ENCODE measurements around the gene AFDN. TPM values are rescaled to one million over a fixed set of nuclear protein-coding genes. Genes with fewer than 3 reads are reported as not detected.

The AFDN gene
- polyA plus RNA-seq, 1 of the 3 experiments (the other 2 are of a cell fraction): 25.1 TPM

- TF ChIP-seq ZBTB33 (IDR thresholded peaks at IDR 0.05; ENCODE audit: borderline replicate concordance, low read depth) (no peak), CHD2 (IDR thresholded peaks at IDR 0.05; ENCODE audit: low read length, partially characterized antibody) (no peak), POLR2AphosphoS5 (IDR thresholded peaks at IDR 0.05; ENCODE audit: low read depth, low read length) (no peak), RXRA (IDR thresholded peaks at IDR 0.05; ENCODE audit: borderline replicate concordance, low read depth) (no peak)
Observed at GRCh38 chr6:167866642-167867041, 39.9 kb downstream of the AFDN start (continued).

- WGBS (ENCODE audit: low lambda C conversion rate): 96% methylated on average over 3 of the region's 3 CpGs
- no peak for TF ChIP-seq NFIC (IDR thresholded peaks at IDR 0.05; ENCODE audit: borderline replicate concordance)
- no peak for TF ChIP-seq PBX3 (IDR thresholded peaks at IDR 0.05)
- TF ChIP-seq MXI1 (IDR thresholded peaks at IDR 0.05; ENCODE audit: low read depth, low read length): no peak
- no peak for TF ChIP-seq TCF12 (IDR thresholded peaks at IDR 0.05)
- no peak for TF ChIP-seq SIN3A (IDR thresholded peaks at IDR 0.05; ENCODE audit: borderline replicate concordance, low read depth, low read length)
- no peak for TF ChIP-seq RAD21 (IDR thresholded peaks at IDR 0.05; ENCODE audit: low read length)
- no peak for TF ChIP-seq USF1 (IDR thresholded peaks at IDR 0.05; ENCODE audit: borderline replicate concordance, low read depth)
- no peak for TF ChIP-seq FOXJ3 (CRISPR knock-in tag; IDR thresholded peaks at IDR 0.05)
- TF ChIP-seq SMC3 (IDR thresholded peaks at IDR 0.05; ENCODE audit: low read depth, low read length): no peak
- no peak for TF ChIP-seq CHD2 (IDR thresholded peaks at IDR 0.05; ENCODE audit: low read length, partially characterized antibody)
- no peak for TF ChIP-seq JUND (IDR thresholded peaks at IDR 0.05)
- TF ChIP-seq IRF3 (IDR thresholded peaks at IDR 0.05; ENCODE audit: low read depth, low read length): no peak
- TF ChIP-seq RXRA (IDR thresholded peaks at IDR 0.05; ENCODE audit: borderline replicate concordance, low read depth): no peak
- TF ChIP-seq FOSL2 (IDR thresholded peaks at IDR 0.05; ENCODE audit: borderline replicate concordance, low read depth): no peak
- no peak for TF ChIP-seq NRF1 (IDR thresholded peaks at IDR 0.05; ENCODE audit: low read depth, low read length)
- TF ChIP-seq TEAD4 (IDR thresholded peaks at IDR 0.05; ENCODE audit: borderline replicate concordance, insufficient read depth): no peak
- TF ChIP-seq GATA2 (CRISPR knock-in tag; IDR thresholded peaks at IDR 0.05): no peak
- TF ChIP-seq EP300 (IDR thresholded peaks at IDR 0.05; ENCODE audit: borderline replicate concordance in 1 of 2, low read depth in 1 of 2, low read length in 1 of 2): no peak
- no peak for TF ChIP-seq RFX5 (IDR thresholded peaks at IDR 0.05; ENCODE audit: low read length)
- no peaks in the 10 kb centered on the region for H3K9me2 ChIP-seq
- H3K79me2 ChIP-seq (ENCODE audit: insufficient read depth): no peaks in the 10 kb centered on the region
- H2AFZ ChIP-seq (ENCODE audit: low read depth): no peak overlapping the region
- peaks cover 18 to 42% of the 10 kb centered on the region in 2 experiments for H3K36me3 ChIP-seq (replicated peaks in 1 of 2; ENCODE audit: control insufficient read depth in 1 of 2, insufficient read depth in 2 of 2, low read length in 1 of 2)
- ChIA-PET POLR2A (no interaction called here), CTCF (interaction anchor here (1.2 to 1.6 kb wide), 3 partner anchors 10 to 28 kb away, joined by 3 to 4 read pairs (median 3); no protein-coding TSS in a partner anchor)
- DNase-seq: no peak
- H3K27me3 ChIP-seq (ENCODE audit: insufficient read depth): no peaks in the 10 kb centered on the region
- H4K20me1 ChIP-seq (ENCODE audit: insufficient read depth): no peaks in the 10 kb centered on the region
- H3K9ac ChIP-seq: no peak overlapping the region
- H3K27ac ChIP-seq (ENCODE audit: low read depth in 2 of 2, low read length in 1 of 2): no peak overlapping the region
- no peaks in the 10 kb centered on the region for H3K9me3 ChIP-seq
- no peaks in the 10 kb centered on the region; a peak in 2 of 4 replicates for H3K4me1 ChIP-seq (ENCODE audit: control insufficient read depth in 1 of 2, insufficient read depth in 2 of 2, low read depth in 1 of 2, low read length in 1 of 2)
- no peak overlapping the region for H3K4me2 ChIP-seq
- H3F3A ChIP-seq (replicated peaks; ENCODE audit: insufficient read depth): no peaks in the 10 kb centered on the region
- no peak overlapping the region for H3K4me3 ChIP-seq (ENCODE audit: low read depth in 2 of 2, low read length in 1 of 2)
Observed at GRCh38 chr6:167870321-167870720, 43.6 kb downstream of the AFDN start.
